ENCODE results near the gene HLCS. TPM values are rescaled to one million over a fixed set of nuclear protein-coding genes. Genes with fewer than 3 reads are reported as not detected.
A peak's percentile ranks its signal among the peaks of the same experiment; 100 is the strongest.
"Not testable (repeated sequence)": the region's sequence is repeated elsewhere in the genome, so short reads cannot be mapped to it uniquely, and the experiment has no call there.

HLCS gene
- polyA plus RNA-seq, 5 donors, result 13.1 to 20.3 (median 15.9) TPM

DNA sequence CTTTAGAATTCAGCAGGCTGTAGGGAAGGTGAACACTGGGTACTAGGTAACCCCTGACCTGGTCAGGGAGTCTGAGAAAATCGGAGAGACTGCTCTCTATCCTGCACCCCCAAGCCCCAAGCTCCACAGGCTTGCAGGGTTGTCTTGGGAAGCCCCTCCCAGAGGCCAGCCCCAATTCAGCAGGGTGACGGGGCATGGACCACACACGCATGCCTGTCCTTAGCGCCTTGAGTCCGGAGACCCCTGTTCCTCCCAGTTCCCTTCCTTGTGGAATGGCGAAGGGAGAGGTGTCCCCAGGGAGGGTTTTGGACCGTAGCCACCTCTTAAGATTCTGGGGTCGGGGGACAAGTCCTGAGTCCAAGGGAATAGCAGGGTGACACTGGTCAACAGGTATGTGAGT lies 116.1 kb downstream of the HLCS start:
- DNase-seq, result no peak

DNA sequence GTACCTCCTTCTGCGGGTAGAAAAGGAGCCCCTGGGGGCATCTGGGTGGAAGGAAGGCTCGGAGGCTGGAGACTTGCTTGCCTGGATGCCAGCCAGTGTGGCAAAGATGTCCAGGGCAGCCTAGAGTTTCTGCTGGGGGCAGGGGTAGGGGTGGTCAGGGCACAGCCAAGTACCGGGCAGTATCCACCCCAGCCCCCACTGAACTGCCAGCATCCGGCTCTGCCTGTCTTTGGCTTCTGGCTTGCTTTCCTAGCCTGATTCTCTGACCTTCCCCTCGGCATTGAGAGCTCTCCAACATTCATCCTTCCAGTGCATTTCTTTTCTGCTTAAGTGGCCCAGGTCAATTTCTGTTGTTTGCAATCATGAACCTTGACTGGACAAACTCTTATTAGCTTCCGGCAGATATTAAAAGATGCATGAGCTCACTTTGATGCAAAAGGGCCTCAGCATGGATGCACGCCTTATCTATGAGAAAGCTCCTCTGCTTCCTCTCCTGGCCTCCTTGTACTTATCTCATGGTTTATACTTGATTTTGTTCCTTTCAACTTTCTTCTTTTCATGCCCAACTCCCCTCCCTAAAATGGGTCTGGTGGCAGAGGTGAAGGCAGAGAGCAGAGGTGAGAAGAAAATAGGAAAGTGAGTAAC lies 116.9 kb downstream of the HLCS start:
- no peak for DNase-seq

DNA sequence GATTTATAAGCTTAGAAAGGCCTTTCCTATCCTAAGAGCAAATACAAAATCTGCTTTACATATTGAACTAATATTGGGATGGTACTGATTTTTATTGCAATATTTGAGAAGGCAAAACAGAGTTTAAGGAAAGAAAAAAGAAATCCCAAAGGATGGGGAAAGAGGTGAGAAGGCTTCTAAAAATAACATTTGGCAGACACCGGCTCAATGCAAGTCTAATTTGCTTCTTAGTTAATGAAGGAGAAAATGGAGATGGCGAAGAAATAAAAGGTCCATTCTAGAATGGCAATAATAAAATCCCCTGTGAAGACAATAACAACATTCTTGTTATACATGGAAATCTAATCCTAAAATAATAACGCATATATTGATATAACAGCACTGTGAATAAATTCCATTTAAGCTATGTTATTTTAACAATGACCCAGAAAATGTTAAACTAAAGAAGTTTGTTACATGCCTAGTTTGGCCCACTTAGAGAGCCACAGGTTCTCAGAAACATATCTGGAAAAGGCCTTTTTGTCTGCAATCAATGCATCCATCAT lies 117.7 kb downstream of the HLCS start:
- DNase-seq, result no peak

DNA sequence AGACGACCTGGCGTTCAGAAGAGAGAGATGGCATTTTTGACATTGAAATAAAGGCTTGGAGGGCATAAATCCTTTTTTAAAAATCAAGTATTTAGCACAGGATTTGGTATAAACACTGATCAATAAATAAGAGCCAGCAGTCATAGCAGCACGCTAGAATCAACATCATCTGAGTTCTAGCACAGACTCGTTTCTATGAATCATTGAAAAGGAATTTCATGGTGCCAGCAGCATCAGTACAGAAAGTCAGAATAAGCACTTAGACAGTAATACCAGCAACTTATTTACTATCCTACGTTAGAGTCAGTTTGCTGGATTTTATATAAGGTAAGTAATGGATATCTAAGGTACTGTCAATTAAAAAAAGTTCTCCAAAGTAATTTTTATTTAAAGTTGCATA lies 119.3 kb downstream of the HLCS start:
- DNase-seq, result no peak

DNA sequence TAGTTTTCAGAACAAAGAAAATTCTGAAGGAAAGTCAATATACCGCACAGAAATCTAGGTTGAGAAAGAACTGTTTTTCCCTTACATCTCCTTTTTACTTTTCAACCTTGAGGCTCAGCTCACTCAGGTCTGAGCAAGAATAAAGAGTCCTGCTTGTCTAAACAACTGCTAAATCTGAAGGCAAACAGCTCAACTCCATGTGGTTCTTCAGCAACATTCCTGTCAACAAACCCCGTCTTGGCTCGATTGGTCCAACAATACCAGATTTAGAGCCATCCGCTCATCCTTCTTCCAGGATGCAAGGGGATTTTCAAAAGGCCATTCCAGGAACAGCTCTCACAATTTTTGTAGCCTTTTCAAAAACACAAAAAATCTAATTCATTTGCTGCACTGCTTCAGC lies 119.8 kb downstream of the HLCS start:
- DNase-seq, result no peak

DNA sequence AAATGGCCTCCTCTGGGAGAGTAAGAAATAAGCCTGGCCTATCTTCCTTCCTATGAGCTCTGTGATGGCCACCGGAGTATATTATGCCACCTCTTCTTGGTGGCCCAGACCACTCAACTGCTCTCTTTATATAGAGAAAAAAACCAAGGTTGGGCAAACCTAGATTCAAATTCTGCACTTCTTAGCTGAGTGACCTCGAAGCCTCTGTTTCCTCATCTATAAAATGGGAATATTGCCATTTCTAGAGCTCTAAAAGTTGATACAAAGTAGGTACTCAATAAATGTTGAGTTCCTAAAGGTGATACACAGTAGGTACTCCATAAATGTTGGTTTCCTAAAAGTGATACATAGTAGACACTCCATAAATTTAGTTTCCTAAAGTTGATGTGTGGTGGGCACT lies 120.7 kb downstream of the HLCS start:
- DNase-seq, result no peak

DNA sequence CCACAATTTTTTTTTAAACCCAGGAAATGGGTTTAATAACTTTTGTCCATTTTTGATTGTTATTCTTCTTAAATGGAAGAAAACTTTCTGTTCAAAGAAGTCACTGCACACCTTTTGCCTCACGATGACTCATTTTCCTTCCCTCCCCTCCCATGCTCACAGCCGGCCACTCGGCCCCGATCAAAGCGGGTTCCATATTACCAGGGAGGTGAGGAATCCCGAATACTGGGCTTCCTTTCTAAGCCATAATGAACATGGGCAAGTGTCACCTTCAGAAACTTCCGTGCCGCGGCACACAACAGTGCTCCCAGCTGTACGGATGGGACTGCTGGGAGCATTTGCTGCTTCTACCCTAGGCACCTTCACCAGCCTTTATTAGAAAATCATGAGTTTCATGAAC lies 121.4 kb downstream of the HLCS start:
- no peak for DNase-seq

DNA sequence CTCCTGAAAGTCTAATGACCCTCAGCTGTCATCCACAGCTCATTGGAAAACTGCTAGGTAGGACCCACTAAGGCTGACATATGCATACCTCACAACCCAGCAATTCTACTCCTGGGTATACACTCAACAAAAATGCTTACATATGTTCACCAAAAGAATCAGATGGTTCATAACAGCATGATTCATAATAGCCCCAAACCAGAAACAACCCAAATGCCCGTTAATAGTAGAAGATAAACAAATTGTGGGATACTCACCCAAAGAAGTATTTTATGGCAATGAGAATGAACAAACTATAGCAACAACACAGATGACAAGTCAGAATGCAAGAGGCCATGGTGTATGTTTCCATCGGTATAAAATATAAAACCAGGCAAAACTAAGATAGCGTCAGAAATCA lies 124.6 kb downstream of the HLCS start:
- DNase-seq, result no peak

DNA sequence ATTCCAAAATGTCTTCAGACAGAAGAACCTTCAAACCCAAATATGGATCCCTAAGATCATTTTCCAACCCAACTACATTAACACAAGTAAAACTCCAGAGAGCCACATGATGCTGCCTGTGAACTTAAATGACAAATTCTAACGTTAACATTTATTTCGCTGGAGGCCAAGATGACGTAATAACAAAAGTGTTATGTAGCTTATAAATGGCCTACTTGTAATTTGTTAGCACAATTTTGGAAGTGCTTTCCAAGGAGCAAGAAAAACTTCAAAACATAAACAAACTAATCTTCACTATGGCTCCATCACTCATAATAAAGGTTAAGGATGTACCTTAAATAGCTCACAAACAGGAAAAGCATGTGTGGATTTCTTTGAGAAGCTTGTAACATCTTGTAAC lies 126.7 kb downstream of the HLCS start:
- DNase-seq, result no peak

DNA sequence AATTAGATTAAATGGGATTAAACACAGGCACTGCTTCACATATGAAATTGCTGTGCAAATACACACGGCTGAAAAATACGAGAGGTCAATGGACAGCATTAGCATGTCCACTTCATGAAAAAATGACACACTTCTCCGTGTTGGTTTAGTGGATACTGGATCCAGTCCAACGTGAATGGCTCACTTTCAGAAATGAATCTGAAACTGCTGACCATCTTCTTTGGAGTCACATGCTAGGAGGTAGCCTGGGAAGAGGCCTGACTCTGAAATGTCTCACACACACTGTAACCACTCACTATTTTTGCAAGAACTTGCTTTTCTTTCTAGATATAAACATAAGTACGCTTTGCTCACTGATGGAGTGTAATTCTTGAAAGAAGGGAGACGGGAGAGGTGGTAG lies 127.3 kb downstream of the HLCS start:
- no peak for DNase-seq

DNA sequence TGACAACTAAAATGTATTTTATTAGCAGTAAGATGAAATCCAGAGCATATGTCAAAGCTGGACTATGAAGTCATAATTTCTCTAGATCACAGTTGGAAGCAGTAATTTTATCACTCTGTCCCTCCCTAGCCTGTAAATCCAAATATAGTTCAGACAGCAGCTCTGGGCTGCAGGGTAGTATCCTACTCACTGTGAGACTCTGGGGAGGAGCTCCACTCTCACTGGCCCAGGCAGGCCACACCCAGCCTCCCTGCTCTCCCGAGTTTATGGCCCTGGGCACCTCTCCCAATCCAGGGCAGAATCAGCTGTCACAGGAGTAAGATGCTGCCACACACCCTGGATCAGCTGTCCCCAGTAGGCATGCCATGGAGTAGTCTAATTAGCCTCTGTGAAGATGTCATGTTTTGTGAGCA lies 131.1 kb downstream of the HLCS start:
- DNase-seq, result no peak

DNA sequence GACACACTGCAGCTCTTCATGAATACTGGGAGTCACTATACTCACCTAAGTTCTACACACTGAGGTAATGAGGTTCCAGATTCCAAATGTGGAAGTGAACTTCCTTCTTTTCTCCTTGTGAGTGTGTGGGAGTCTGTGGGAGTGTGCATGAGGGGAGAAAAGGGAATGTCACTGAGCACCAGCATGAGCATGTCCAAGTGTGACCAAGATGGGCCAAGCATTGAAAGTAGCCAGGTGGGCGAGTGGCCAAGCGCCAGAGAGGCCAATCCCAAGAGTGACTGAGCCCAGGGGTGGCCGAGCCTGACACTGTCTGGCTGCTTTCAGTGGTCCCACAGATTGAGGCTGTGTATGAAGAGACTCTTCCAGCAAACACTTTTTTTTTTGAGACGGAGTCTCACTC lies 132.3 kb downstream of the HLCS start:
- no peak for DNase-seq

DNA sequence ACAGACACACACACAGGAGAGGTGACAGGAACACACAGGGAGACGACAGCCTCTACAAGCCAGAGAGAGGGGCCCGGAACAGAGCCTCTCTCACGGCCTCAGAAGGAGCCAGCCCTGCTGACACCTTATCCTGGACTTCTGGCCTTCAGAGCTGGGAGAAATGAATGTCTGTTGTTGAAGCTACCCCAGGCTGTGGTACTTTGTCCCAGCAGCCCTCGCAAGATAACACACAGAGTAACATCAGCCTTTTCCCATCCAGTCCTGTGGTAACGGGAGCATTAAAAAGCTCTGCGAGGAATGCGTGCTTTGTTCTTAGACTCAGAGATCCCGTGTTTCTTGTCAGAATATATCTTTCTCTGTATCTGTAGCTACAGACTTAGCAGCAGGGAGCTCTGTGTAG lies 136.4 kb downstream of the HLCS start:
- no peak for DNase-seq

DNA sequence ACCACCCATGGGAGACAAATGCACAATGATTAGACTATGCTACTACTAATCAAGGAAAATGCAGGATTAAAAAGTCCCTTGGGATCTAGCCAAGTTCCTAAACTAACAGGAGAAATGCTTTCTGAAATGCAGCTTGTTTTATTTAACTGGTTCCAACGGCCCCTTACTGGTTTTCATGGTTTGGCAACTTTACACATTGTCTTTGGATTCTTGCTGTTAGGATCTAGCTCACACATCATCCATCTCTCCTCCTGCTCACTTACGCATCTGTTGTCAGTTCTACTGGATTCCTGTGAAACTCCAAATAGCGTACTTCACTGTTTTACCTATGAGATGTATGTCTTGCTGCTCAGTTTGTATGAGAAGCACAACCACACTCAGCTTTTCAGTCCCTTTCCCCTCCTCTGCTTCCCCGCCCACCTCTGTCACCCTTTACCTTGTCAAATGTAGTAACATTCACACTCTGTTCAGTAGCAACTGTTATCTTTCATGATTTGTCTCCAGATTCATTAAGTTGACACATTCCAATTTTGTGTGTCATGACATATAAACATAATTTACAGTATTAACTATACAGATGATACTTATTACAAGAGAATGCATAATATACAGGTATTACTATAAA lies 137.5 kb downstream of the HLCS start:
- DNase-seq, result no peak

DNA sequence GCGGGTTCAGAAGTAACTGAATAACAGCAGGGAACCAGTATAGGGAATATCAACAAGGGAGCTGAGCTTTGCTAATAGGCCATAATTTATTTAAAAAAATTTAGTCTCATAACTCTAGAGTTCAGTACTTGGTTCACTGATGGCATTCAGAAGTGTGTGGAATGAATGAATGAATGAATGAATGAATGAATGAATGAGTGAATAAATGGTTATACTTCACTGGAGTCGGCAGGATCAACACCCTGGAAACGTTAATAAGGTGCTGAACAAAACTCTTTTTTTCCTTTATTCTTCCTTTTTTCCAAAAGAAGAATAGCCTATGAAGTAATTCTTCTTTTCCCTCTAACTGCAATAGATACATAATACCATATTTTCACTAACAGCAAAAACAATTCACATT lies 138.3 kb downstream of the HLCS start:
- DNase-seq, result no peak

DNA sequence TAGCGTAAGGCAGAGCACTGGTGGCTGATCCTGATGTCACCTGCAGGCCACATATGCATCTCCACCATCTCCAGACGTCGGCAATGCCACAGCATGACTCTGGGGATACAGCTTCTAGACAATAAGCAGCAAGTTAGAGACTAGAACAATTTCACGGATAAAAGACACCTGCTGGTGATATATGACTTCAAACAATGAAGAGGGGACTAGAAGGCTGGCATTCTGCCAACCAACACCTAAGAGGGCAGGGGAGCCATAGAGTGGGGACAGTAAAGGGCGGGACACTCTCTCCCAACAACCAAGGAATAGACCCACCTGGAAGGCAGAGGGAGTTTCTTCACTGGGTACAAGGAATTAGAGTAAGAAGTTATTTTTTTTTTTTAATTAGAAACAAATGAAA lies 140.8 kb downstream of the HLCS start:
- no peak for DNase-seq

DNA sequence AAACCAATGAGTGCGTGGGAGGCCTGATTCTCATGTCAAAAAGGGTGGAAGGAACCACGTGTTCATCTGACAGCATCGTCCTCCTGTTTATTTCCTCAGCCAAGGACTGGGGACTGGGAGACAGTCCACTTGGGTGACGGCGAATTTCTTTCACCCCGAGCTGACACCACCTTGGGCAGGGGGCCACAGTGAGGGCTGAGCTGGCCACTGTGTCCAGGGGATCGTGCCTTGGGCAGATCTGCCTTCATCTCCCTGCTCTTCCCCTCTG lies 145.5 kb downstream of the HLCS start:
- no peak for DNase-seq

DNA sequence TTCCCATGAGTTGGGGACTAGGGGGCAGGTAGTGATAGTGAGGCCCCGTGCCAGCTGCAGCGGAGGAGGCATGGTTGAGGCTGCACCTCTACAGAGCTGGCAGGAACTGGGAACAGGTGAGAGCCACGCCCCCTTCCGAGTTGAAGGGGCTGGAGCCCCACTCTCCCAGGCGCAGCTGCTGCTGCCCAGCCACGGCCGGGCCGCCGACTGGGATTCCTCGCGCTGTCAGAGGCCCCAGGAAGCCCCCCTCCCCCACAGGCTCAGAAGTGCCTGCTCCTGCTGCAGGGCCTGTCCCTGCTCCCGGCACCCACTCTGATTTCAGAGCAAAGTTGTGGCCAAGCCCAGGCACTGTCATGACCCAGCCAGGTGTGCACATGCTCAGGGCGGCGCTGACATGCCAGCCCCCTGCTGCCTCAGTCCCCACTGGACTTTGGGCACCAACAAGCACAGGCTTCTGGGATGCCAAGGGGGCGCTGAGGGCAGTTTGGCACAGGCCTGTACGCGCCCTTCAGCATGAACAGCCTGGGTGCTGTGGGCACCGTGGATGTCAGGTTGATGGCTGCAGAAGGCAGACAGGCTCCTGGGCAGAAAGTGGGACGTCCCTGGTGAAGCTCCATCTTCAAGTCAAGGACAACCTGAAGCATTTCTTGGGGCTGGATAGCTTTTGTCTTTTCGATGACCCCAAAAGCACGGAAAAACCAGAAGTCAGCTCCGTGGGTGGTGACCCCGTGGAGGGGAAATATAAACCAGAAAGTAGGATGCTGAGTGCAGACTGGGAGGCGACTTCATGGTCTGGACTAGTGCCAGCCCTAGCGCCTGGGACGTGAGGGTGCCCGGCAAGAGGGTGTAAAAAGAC lies 146.1 kb downstream of the HLCS start:
- no peak for DNase-seq

DNA sequence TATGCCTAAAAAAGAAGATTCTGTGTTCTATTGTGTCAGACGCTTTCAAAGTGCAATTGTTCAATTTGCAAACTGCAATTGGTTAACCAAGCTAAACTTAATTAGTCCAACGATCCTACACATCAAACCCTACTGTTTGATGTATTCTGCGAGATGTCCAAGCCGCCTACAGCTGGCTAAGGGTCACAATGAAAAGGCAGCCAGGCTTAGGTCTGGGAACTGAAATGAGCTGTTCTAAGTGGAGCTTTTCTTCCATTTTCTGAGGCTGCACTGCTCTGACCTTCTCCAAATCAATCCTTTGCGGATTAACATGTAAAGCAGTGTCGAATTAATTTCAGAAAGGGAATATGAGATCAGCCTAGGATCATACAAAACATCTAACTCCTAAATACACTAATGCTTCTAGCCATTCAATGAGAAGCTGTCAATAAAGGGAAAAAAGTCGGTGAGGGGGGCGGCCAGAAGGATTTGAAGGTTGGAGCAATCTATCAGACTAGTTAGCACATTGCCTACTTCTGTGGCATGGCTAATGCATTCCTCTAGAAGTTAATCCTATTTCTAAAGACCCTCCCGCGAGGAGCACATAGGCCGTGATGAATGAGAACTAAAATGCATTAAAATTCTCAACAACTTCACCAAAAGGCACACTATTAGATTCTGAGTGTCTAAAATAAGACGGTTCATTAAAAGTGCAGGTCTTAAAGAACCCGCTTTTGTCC lies 148.6 kb downstream of the HLCS start:
- DNase-seq, result no peak

DNA sequence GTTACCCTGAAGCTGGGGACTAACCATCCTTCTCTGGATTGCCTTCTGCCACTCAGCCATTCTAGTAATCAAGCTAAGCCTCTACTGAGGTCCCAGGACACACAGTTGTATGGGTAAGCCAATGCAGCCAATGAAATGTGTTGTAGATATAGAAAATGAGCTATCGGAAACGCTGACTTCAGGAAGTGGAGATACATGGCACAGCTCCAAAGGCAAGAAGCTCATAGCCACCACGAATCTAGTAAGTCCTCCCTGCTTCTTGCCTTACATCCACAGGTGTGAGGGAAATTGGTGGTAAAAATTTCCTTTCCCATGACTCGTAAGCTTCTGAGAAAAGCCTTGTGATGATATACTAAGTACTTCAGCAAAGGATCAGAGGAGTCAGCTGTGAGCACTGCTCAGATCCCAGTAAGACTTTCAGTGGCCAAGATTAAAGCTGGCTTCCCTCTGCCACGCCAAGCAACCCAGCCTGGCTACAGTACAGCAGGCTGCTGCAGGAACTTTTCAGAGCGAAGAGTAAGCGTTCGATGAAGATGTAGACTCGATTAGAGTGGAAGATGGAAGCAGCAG lies 149.8 kb downstream of the HLCS start:
- DNase-seq, result peak; percentile 30 to 39

DNA sequence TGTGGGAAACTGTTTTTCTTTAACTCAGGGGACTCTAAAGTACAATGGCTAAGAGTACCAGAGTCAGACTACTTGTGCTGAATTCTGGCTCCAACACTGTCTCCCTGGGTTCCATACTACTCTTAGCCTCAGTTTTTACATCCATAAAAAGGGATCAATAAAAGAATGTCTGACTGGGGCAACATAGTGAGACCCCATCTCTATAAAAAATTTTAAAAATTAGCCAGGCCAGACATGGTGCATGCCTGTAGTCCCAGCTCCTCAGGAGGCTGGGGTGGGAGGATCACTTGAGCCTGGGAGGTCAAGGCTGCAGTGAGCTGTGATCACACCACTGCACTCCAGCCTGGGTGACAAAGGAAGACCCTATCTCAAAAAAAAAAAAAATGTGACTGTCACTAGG lies 150.4 kb downstream of the HLCS start:
- not testable (repeated sequence) for DNase-seq

DNA sequence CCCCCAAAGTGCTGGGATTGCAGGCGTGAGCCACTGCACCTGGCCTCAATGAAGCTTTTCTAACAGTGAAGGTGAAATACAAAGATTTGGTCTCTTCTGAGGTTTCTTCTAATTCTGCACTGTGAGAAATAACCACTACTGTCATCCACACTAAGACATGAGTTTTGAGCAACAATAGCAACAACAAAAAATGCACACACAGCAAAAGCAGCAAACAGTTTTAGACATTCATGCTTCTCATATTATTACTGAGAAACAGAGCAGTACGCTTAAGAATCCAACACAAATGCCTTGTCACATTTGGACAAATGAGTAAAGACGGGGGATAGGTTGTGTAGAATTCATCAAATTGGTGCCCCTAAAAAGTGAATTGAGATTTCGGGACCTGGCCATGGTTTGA lies 151.2 kb downstream of the HLCS start:
- DNase-seq, result no peak
